Inflammatory macrophage treated with lipopolysaccharide for 1 hour (primary cell): Measurements from ENCODE around the gene PNMA8B.
A peak's percentile ranks its signal among the peaks of the same experiment; 100 is the strongest.
"Not testable (repeated sequence)": the region's sequence is repeated elsewhere in the genome, so short reads cannot be mapped to it uniquely, and the experiment has no call there.

Experiments
- DNase-seq, 2 donors: peaks; one replicate each; pipeline ENCODE4 v3.0.0-alpha.2; 2020 to 2022

The PNMA8B gene

DNA sequence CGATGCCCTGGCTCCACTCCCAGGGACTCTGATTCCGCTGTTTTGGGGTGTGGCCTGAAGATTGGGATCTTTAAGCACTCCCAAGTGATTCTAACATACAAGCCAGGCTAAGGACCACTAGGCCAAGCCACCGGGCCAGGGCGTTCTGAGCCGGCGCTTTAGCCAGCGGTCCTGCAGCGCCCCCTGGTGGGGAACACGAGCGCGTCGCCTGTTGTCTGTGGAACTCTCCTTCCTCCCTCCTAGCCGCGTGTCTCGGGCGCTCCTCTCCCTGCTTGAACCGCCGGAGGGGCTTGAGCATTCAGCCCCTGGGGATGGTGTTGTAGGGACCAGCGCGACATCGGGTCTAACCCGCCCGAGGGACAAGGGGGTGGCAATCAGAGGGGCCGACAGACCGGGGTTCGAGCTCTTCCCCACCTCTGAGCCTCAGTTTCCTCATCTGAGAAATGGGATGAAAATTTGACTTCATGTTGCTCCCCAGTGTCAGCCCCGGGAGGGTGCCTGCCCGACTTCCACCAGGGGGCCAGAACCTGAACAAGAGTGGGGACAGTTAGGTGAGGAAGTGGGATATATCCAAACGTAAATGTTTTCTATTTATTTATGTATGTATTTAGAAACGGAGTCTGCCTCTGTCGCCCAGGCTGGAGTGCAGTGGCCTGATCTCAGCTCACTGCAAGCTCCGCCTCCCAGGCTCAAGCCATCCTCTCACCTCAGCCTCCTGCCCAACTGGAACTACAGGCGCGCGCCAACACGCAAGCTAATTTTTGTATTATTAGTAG lies 18.0 kb upstream of the PNMA8B start:
- DNase-seq = peak; percentile 52 to 91

- DNase-seq = no peak
Measured at GRCh38 chr19:46511237-46511636, 15.6 kb upstream of the PNMA8B start.

DNA sequence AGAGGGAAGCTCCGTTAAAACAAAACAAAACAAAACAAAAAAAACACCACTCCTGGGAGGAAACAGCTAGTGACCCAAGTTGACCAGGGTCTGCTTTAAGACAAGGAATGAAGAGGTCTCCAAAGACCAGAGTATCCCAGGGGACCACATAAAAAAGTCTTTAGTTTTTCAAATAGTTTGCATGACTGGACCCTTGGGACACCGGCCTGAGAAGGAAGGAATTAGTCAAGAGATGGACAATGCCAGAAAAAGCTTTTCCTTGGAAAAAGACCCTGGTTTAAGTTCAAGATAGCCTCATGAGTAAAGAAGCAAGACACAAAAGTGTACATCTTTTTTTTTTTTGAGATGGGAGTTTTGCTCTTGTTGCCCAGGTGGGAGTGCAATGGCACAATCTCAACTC lies 12.5 kb upstream of the PNMA8B start:
- DNase-seq = no peak

DNA sequence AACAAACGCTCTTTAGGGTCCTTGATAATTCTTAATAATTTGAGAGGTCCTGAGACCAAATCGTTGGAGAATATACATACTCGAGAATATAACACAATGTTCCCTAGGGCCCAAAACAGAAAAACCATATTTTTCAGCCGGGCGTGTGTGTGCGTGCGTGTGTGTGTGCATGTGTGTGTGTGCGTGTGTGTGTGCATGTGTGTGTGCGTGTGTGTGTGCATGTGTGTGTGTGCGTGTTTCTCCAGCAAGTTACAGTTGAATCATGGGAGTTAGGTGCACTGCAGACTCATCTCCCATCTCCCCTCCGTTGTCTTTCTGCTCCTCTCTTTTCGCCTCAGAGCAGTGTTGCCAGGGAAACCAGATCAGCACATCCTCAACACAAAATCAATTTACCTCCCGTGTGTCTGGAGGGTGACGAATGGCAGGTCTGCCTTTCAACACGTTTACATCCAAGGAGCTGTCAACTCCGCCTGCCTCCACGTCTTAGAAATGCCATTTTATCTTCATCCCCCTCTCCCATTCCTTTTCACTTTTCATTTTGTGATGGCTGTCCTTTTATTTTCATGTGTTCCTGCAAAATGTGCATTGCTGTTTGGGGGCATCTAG lies 8.3 kb upstream of the PNMA8B start:
- DNase-seq = no peak

DNA sequence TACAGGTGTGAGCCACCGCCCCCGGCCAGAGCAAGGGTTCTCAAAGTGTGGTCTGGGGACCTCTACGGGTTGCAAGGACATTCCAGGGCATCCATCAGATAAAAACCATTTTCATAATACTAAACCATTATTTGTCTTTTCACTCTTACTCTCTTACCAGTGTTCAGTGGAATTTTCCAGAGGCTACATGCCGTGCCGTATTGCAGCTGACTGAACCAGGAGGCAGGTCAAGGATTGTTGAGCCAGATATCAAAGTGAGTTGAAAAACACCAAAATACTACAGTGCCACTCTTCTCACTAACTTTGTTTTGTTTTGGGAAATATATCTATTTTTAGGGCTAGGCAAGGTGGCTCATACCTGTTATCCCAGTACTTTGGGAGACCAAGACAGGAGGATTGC lies 7.2 kb upstream of the PNMA8B start:
- no peak for DNase-seq

DNA sequence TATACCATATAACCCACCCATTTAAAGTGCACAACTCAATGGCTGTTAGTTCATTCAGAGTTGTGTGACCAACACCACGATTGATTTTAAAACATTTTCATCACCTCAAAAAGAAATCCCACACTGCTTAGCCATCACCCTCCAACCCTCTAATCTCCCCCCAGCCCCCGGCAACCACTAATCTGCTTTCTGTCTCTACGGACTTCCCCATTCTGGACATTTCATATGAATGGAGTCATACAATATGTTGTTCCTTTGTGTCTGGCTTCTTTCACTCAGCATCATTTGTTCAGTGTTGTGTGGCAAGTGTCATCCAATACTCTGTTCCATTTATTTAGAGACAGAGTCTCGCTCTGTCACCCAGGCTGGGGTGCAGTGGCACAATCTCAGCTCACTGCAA lies 4.0 kb upstream of the PNMA8B start:
- DNase-seq = no peak

GRCh38 chr19:46497773-46498172 lies 2.1 kb upstream of the PNMA8B start:
- no peak for DNase-seq

- DNase-seq = not testable (repeated sequence)
Measured at GRCh38 chr19:46496886-46497285, 1.2 kb upstream of the PNMA8B start.

DNA sequence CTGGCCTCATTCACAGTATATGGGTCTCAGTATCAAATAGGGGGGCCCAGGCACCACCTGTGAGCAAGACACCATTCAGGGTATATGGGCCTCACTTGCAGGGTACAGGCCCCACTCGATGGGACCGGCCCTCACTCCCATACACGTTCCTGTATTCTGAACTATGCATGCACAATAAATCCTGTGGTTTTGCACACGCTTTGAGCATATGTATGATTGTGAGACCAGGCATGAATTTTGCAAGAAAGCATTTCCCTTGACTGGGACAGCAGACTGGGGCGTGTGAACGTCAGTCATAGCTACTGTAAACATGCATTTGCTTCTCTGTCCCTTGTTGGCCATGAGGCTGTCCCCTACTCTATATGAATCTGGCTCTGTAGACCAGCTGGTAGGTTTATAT lies 637 bp upstream of the PNMA8B start:
- DNase-seq = no peak

DNA sequence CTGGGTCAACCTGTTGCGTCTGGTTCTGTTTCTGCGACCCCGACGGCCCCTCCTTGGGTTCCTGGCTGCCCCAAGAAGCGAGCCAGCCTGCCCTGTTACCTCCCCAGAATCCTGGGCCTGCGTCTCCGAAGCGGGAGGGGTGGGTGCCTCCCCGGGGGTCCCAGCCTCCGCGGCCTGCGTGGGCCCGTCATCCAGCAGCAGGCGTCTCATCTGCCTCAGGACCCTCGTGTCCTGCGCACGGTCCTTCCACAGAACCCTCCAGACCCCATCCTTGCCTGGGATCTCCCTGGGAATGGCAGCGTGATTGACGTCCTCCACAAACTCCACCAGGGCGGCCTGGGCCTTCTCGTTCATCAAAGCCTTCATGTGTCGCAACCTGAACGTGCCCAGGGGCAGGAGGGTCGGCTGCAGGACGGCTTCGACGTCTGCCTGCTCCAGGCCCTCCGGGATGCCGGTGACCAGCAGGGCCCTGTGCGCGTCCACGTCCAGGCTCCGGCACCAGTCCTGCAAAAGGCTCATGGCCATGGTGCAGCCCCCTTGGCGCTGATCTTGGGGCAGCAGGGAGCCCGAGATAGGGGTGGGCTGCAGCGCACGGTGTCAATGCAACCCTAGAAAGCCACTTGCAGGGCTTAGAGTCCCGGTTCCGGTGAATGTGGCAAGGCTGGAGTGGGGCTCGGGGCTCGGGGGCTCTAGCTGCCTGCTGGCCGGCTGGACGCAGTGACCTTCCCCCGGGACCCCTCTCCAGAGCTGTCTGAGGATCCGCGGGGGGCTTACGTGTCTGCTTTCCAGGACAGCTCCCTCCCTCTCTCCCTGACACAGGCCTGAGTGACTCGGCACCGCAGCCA lies 504 bp downstream of the PNMA8B start:
- no peak for DNase-seq

DNA sequence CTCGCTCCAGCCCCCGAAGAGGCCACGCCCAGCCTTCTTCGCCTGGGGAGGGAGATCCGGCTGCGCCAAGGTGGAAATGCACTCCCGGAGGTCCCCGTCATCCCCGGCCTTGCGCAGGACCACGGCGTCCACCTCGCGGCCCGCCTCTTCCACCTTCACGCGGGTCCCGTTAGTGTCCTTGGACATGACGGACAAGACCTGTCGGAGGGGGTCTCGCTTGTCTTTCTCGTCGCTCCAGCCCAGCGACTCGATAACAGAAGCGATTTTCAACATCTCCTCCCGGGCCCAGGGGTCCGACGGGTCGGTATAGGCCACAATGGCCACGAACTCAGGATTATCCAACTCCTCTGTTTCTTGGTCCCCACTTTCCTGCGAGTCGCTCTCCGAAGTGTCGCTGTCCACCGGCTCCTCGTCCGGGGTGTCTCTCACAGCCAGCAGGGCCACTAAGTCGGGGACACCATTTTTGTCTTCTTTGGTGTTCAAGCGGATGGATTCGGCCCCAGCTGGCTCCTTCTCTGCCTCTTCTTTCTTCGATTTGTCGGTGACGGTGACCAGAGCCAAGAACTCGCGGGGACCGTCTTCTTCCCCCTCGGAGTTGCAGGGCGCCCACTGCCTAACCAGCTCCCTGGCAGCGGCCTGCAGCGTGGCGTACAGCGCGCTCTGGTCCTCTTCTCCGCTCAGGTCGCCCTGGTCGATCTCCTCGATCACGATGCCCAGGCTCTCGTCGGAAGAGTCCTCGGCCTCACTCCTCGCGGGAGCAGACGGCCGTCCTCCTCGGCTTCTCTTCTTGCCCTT lies 1.3 kb downstream of the PNMA8B start:
- DNase-seq = no peak

GRCh38 chr19:46493236-46494145 lies 2.2 kb downstream of the PNMA8B start:
- no peak for DNase-seq

DNA sequence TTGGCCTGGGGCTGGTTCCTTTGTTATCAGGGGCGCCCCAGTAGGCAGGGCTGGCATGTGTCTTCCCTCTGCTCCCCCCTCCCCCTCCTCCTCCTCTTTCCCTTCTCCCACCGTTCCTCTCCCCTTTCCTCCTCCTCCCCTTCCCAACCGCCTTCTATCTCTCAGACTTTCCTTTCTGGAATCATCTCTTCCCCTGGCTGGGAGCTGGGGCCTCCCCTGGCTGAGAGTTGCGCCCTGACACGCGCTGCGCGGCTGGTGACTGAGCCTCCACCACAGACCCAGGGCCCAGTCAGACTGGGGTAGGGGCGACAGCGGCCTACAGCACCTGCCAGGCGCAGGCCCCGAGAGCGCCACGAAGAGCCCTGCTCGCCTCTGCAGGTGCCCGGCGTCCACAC lies 2.8 kb downstream of the PNMA8B start:
- DNase-seq = no peak

DNA sequence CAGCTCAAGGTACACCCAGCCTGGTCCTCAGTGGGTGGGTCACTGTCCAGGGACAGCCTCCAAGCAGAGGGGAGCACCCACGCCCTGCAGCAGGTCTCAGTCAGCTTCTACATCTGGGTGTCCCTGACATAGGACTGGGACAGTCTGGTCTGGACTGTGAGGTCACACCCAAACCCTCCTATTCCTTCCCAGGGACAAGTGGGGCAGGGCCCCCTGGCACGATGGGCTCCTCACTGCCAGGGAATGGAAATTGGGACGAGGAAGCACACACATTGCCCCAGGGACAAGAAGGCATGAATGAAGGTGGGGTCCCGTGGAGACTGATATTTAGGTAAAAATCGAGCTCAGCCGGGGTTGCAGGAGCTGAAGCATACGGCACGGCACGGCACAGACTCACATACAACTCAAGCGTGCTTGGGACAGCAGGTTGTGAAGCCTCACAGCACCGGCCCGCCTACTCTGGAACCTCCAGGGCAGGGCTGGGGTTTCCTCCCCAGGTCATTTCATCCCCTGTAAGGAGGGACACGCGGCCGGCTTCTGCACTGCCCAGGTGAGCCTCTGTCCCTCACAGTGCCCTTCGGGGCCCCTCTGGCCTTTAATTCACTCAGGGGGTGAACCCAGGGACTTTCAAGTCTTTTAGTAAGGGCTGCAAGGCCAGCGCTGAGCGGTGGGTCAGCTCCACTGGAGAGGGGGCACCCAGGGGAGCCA lies 3.5 kb downstream of the PNMA8B start:
- no peak for DNase-seq

- DNase-seq = no peak
Measured at GRCh38 chr19:46490774-46491173, 4.9 kb downstream of the PNMA8B start.

GRCh38 chr19:46489445-46490272 lies 6.0 kb downstream of the PNMA8B start:
- DNase-seq = peak in 1 of 2 donors; percentile 30

DNA sequence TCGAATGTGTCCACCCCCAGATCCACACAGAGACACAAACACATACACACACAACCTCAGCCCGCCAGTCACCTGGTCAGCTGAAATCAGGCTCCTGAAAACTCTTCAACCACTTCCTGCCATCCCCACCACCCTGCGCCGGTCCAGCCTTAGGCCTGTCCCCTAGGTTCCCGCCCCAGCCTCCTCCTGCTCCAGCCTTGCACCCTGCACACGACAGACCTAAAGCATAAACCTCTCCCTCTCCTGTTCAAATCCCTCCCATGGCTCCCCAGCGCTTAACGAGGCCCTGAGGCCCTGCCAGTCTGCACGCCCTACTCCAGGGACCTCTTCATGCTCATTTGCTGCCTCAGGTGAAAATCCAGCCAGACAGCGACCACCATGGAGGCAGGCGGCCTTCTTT lies 7.1 kb downstream of the PNMA8B start:
- DNase-seq = no peak

GRCh38 chr19:46487802-46488445 lies 7.7 kb downstream of the PNMA8B start:
- peak; percentile 39 to 95 for DNase-seq

- DNase-seq = no peak
Measured at GRCh38 chr19:46487178-46487801, 8.4 kb downstream of the PNMA8B start.
